NCI-H226 (cell line): Measurements from ENCODE around the gene DNAJC7.

Source experiments
- DNase-seq: peaks from one replicate; pipeline ENCODE4 v3.0.0-alpha.2; 2015

The DNAJC7 gene

GRCh38 chr17:42016941-42017865 lies at the start of gene DNAJC7:
DNAJC7 (minus strand) TSS chr17:42017439; CDS start chr17:42017416, 23 bp downstream.
- peak; percentile 91 for DNase-seq

GRCh38 chr17:42065201-42065600 lies 48.0 kb upstream of the DNAJC7 start:
- DNase-seq: no peak

- DNase-seq: no peak
Observed at GRCh38 chr17:42062681-42063080, 45.4 kb upstream of the DNAJC7 start.

- DNase-seq: no peak
Observed at GRCh38 chr17:42061646-42062487, 44.6 kb upstream of the DNAJC7 start.

- DNase-seq: no peak
Observed at GRCh38 chr17:42060231-42060630, 43.0 kb upstream of the DNAJC7 start.

- DNase-seq: no peak
Observed at GRCh38 chr17:42059815-42060214, 42.6 kb upstream of the DNAJC7 start.

GRCh38 chr17:42058063-42058462 lies 40.8 kb upstream of the DNAJC7 start:
- DNase-seq: no peak

GRCh38 chr17:42056635-42057034 lies 39.4 kb upstream of the DNAJC7 start:
- no peak for DNase-seq

- DNase-seq: no peak
Observed at GRCh38 chr17:42055496-42055895, 38.3 kb upstream of the DNAJC7 start.

- no peak for DNase-seq
Observed at GRCh38 chr17:42055027-42055426, 37.8 kb upstream of the DNAJC7 start.

- DNase-seq: no peak
Observed at GRCh38 chr17:42053731-42054500, 36.7 kb upstream of the DNAJC7 start.

GRCh38 chr17:42052346-42052877 lies 35.2 kb upstream of the DNAJC7 start:
- DNase-seq: no peak

GRCh38 chr17:42051645-42052044 lies 34.4 kb upstream of the DNAJC7 start:
- no peak for DNase-seq

GRCh38 chr17:42051013-42051400 lies 33.8 kb upstream of the DNAJC7 start:
- DNase-seq: no peak

GRCh38 chr17:42050393-42051012 lies 33.3 kb upstream of the DNAJC7 start, which contains the start of gene C17orf113:
C17orf113 (minus strand) TSS chr17:42050601; CDS start chr17:42043376, 7,225 bp downstream.
- DNase-seq: no peak

GRCh38 chr17:42049834-42050392 lies 32.7 kb upstream of the DNAJC7 start:
- DNase-seq: no peak

- no peak for DNase-seq
Observed at GRCh38 chr17:42047343-42047742, 30.1 kb upstream of the DNAJC7 start.

GRCh38 chr17:42045719-42046118 lies 28.5 kb upstream of the DNAJC7 start:
- DNase-seq: no peak

- no peak for DNase-seq
Observed at GRCh38 chr17:42042598-42043319, 25.5 kb upstream of the DNAJC7 start.

GRCh38 chr17:42041619-42042018 lies 24.4 kb upstream of the DNAJC7 start:
- DNase-seq: no peak

GRCh38 chr17:42040818-42041217 lies 23.6 kb upstream of the DNAJC7 start:
- DNase-seq: no peak
